ENCODE measurements around the gene TAF7. TPM values are rescaled to one million over a fixed set of nuclear protein-coding genes. Genes with fewer than 3 reads are reported as not detected.
A peak's percentile ranks its signal among the peaks of the same experiment; 100 is the strongest.

The TAF7 gene
- total RNA-seq, 1 experiment from 2014 or later: 40.9 TPM

DNA sequence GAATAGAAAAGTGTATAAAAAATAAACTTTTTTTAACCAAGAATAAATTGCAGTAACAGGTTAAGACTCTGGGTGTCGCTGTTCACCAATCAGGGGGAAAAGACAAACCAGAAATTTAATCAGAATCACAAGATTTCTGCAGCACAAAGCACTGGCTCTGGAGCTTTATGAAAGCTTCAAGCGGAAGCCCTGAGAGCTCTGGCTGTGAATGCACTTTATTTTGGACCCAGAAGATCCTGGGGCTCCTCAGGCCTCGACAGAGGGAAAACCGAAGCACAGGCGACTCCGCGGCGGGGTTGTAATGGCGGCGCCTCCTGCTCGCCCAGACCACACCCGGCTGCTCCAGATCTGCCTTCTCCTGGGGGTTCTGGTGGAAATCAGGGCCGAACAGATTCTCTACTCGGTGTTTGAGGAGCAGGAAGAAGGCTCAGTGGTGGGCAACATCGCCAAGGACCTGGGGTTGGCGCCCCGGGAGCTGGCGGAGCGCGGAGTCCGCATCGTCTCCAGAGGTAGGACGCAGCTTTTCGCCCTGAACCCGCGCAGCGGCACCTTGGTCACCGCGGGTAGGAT is 34.4 kb upstream of the TAF7 start, which contains the start of gene PCDHGA4:
Gene PCDHGA4 (plus strand): TSS at position 122 of the 570 bp plus-strand sequence. CDS start 87 bp downstream, at position 209.
- no peak within 1 kb of the TSS for H3K9ac ChIP-seq (ENCODE audit: low read length)
- H2AFZ ChIP-seq (ENCODE audit: low read depth, low read length, poor library complexity, severe bottlenecking): no peak within 1 kb of the TSS
- H3K9me3 ChIP-seq (ENCODE audit: control insufficient read depth in 1 of 2, insufficient read depth in 1 of 2, low read depth in 1 of 2, low read length in 2 of 2): no peaks in the 10 kb centered on the region; a peak in 1 of 4 replicates
- H4K20me1 ChIP-seq (ENCODE audit: insufficient read depth): no peaks in the 10 kb centered on the region
- H3K9me2 ChIP-seq (ENCODE audit: insufficient read depth): no peaks in the 10 kb centered on the region
- TF ChIP-seq, protein P1, sequence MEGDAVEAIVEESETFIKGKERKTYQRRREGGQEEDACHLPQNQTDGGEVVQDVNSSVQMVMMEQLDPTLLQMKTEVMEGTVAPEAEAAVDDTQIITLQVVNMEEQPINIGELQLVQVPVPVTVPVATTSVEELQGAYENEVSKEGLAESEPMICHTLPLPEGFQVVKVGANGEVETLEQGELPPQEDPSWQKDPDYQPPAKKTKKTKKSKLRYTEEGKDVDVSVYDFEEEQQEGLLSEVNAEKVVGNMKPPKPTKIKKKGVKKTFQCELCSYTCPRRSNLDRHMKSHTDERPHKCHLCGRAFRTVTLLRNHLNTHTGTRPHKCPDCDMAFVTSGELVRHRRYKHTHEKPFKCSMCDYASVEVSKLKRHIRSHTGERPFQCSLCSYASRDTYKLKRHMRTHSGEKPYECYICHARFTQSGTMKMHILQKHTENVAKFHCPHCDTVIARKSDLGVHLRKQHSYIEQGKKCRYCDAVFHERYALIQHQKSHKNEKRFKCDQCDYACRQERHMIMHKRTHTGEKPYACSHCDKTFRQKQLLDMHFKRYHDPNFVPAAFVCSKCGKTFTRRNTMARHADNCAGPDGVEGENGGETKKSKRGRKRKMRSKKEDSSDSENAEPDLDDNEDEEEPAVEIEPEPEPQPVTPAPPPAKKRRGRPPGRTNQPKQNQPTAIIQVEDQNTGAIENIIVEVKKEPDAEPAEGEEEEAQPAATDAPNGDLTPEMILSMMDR (IDR thresholded peaks at IDR 0.05 in 2 of 3, conservative IDR thresholded peaks at IDR 0.05 in 1 of 3; ENCODE audit: borderline replicate concordance in 1 of 3, insufficient read depth in 1 of 3, low read depth in 2 of 3, low read length in 2 of 3): peak; percentile 32 to 58 (median 48); a peak in 4 of 6 replicates
- TF ChIP-seq RAD21 (IDR thresholded peaks at IDR 0.05; ENCODE audit: low read depth) (peak; percentile 42), EZH2phosphoT487 (IDR thresholded peaks at IDR 0.05; ENCODE audit: borderline replicate concordance) (no peak)
- H3K4me2 ChIP-seq (ENCODE audit: low read length): no peak within 1 kb of the TSS
- no peak within 1 kb of the TSS for H3K27ac ChIP-seq (ENCODE audit: low read depth, low read length)
- H3K36me3 ChIP-seq (ENCODE audit: control insufficient read depth in 1 of 2, insufficient read depth in 2 of 2, low read length in 2 of 2): no peaks in the 10 kb centered on the region
- ATAC-seq: no peak
- no peaks in the 10 kb centered on the region for H3K27me3 ChIP-seq (ENCODE audit: insufficient read depth, low read length)
- RAD21 ChIA-PET (ENCODE audit: low non-redundant PET in 1 of 2, low total read pairs in 2 of 2, uncharacterized antibody in 2 of 2, unreplicated experiment in 2 of 2): no interaction called here
- intact Hi-C loops (cut with micrococcal nuclease): no loop called here
- POLR2A ChIA-PET: no interaction called here
- no peaks in the 10 kb centered on the region for H3K79me2 ChIP-seq (ENCODE audit: insufficient read depth, low read length)
- H3K4me1 ChIP-seq (ENCODE audit: control insufficient read depth in 1 of 2, insufficient read depth in 2 of 2, low read length in 2 of 2): no peaks in the 10 kb centered on the region
- no peak for DNase-seq (ENCODE audit: low read depth, low spot score)
- no TSS peak for BruUV-seq (replicated peaks)
- CTCF ChIA-PET: no interaction called here
- no peak within 1 kb of the TSS for H3K4me3 ChIP-seq (replicated peaks in 1 of 2; ENCODE audit: low read depth in 1 of 2, low read length in 2 of 2)

DNA sequence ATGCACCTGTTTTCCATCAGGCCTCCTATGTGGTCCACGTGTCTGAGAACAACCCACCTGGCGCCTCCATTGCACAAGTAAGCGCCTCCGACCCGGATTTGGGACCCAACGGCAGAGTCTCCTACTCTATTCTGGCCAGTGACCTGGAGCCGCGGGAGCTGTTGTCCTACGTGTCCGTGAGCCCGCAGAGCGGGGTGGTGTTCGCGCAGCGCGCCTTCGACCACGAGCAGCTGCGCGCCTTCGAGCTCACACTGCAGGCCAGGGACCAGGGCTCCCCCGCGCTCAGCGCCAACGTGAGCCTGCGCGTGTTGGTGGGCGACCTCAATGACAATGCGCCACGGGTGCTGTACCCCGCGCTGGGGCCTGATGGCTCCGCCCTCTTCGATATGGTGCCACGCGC is 31.0 kb upstream of the TAF7 start:
- Histone ChIP-seq H3K4me2 (ENCODE audit: low read length) (no peak overlapping the region), H3K79me2 (ENCODE audit: insufficient read depth, low read length) (no peaks in the 10 kb centered on the region), H3K27me3 (ENCODE audit: insufficient read depth, low read length) (no peaks in the 10 kb centered on the region), H3K9ac (ENCODE audit: low read length) (no peak overlapping the region), H4K20me1 (ENCODE audit: insufficient read depth) (no peaks in the 10 kb centered on the region), H3K4me3 (replicated peaks in 1 of 2; ENCODE audit: low read depth in 1 of 2, low read length in 2 of 2) (no peak overlapping the region), H3K36me3 (ENCODE audit: control insufficient read depth in 1 of 2, insufficient read depth in 2 of 2, low read length in 2 of 2) (no peaks in the 10 kb centered on the region), H3K9me2 (ENCODE audit: insufficient read depth) (no peaks in the 10 kb centered on the region), H3K27ac (ENCODE audit: low read depth, low read length) (no peak overlapping the region), H2AFZ (ENCODE audit: low read depth, low read length, poor library complexity, severe bottlenecking) (no peak overlapping the region), H3K4me1 (ENCODE audit: control insufficient read depth in 1 of 2, insufficient read depth in 2 of 2, low read length in 2 of 2) (no peaks in the 10 kb centered on the region), H3K9me3 (ENCODE audit: control insufficient read depth in 1 of 2, insufficient read depth in 1 of 2, low read depth in 1 of 2, low read length in 2 of 2) (no peaks in the 10 kb centered on the region; a peak in 1 of 4 replicates)
- ChIA-PET CTCF (no interaction called here), RAD21 (ENCODE audit: low non-redundant PET in 1 of 2, low total read pairs in 2 of 2, uncharacterized antibody in 2 of 2, unreplicated experiment in 2 of 2) (no interaction called here), POLR2A (no interaction called here)
- intact Hi-C loops (cut with micrococcal nuclease): no loop called here
- ATAC-seq (no peak), DNase-seq (ENCODE audit: low read depth, low spot score) (no peak)
- BruUV-seq (replicated peaks): no TSS peak
- no peak for TF ChIP-seq POLR2AphosphoS5 (IDR thresholded peaks at IDR 0.05; ENCODE audit: low read depth, low read length)
- no peak for TF ChIP-seq EZH2 (IDR thresholded peaks at IDR 0.05)
- TF ChIP-seq, protein P2, sequence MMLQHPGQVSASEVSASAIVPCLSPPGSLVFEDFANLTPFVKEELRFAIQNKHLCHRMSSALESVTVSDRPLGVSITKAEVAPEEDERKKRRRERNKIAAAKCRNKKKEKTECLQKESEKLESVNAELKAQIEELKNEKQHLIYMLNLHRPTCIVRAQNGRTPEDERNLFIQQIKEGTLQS (IDR thresholded peaks at IDR 0.05): no peak
